Panc1 (cell line): Measurements from ENCODE around the gene STXBP5. TPM values are rescaled to one million over a fixed set of nuclear protein-coding genes. Genes with fewer than 3 reads are reported as not detected.

Source experiments
- ATAC-seq: fragments of 200-7000 bp; cut with Tn5 transposase; 2 replicates; pipeline ENCODE4 v1.9.1; 2020; ENCODE audit warnings: mild to moderate bottlenecking, moderate library complexity
- BruUV-seq: library from RNA; stranded (reverse); fragments of 400-500 nt; replicated peaks from 2 replicates; lab custom pipeline; 2021; lab: Mats Ljungman, UMichigan
- CTCF ChIA-PET: fragments of 300-600 bp; sonication (Branson Sonifier 250); formaldehyde crosslinking; loops from one replicate; lab custom pipeline; 2022; ENCODE audit warnings: antibody characterized with exemption; lab: Charles Lee
- POLR2A ChIA-PET: fragments of 300-600 bp; sonication (Branson Sonifier 250); formaldehyde crosslinking; loops from one replicate; lab custom pipeline; 2022; ENCODE audit warnings: antibody characterized with exemption; lab: Charles Lee
- DNase-seq: peaks from one replicate; pipeline ENCODE4 v3.0.0-alpha.2; 2010; ENCODE audit warnings: low read depth, low spot score
- H3K27ac ChIP-seq: 2 replicates; pipeline ENCODE4 v1.5.1; 2011; ENCODE audit warnings: mild to moderate bottlenecking, low read length, inconsistent platforms
- H3K27me3 ChIP-seq: fragments of 200-500 bp; sonication (Bioruptor generic); 2 replicates; pipeline ENCODE4 v1.6.0; 2014; ENCODE audit warnings: low read length, inconsistent platforms; ENCODE audit not compliant: control insufficient read depth, insufficient read depth
- H3K36me3 ChIP-seq: fragments of 200-500 bp; sonication (Bioruptor generic); 2 replicates; pipeline ENCODE4 v1.5.1; 2014; ENCODE audit warnings: inconsistent platforms, mild to moderate bottlenecking, low read length, moderate library complexity; ENCODE audit not compliant: control insufficient read depth, insufficient read depth
- H3K4me1 ChIP-seq: 2 replicates; pipeline ENCODE4 v1.5.1; 2011; ENCODE audit warnings: inconsistent platforms, mild to moderate bottlenecking, low read length, moderate library complexity; ENCODE audit not compliant: control insufficient read depth, insufficient read depth
- H3K4me3 ChIP-seq, 2 experiments: 2 replicates each; pipeline ENCODE4 v1.5.1; 2011 to 2012; ENCODE audit warnings: low read depth in 2 of 2, low read length in 2 of 2, mild to moderate bottlenecking in 2 of 2, inconsistent platforms in 1 of 2, moderate library complexity in 1 of 2
- H3K9me3 ChIP-seq: fragments of 200-500 bp; sonication (Bioruptor generic); 2 replicates; pipeline ENCODE4 v1.5.1; 2014; ENCODE audit warnings: low read depth, mild to moderate bottlenecking, inconsistent platforms, low read length, moderate library complexity; ENCODE audit not compliant: control insufficient read depth, insufficient read depth
- CTCF ChIP-seq: fragments of 450-650 bp; IDR thresholded peaks from 2 replicates; pipeline ENCODE4 v1.5.1; 2017; ENCODE audit warnings: mild to moderate bottlenecking
- POLR2AphosphoS5 ChIP-seq: IDR thresholded peaks from 2 replicates; pipeline ENCODE4 v1.6.1; 2012; ENCODE audit warnings: mild to moderate bottlenecking, low read depth, low read length, moderate library complexity
- REST ChIP-seq, 2 experiments: IDR thresholded peaks; 2 replicates each; pipeline ENCODE4 v1.6.1; 2011 to 2012; ENCODE audit warnings: low read depth in 2 of 2, control low read depth in 1 of 2, low read length in 1 of 2, mild to moderate bottlenecking in 1 of 2, moderate library complexity in 1 of 2; ENCODE audit not compliant: insufficient read depth in 1 of 2
- SIN3A ChIP-seq: IDR thresholded peaks from 2 replicates; pipeline ENCODE4 v1.6.1; 2012; ENCODE audit warnings: low read depth, mild to moderate bottlenecking, low read length, moderate library complexity, borderline replicate concordance; ENCODE audit not compliant: insufficient read depth
- TCF7L2 ChIP-seq: IDR thresholded peaks from 2 replicates; pipeline ENCODE4 v1.6.1; 2011; ENCODE audit warnings: mild to moderate bottlenecking, low read depth, low read length, inconsistent platforms
- in situ Hi-C: cut with HindIII; loops from 2 replicates; pipeline ENCODE4 v1.10.0; 2016; ENCODE audit warnings: low sequenced_read_pairs, low pct_unique_long_range_greater_than_20kb
- intact Hi-C: fragments of 100-400 bp; cut with micrococcal nuclease; formaldehyde crosslinking; loops from one replicate; pipeline ENCODE4 v1.10.0; 2022; ENCODE audit not compliant: unreplicated experiment
- total RNA-seq: library from RNA; stranded (reverse); gene quantifications from one replicate; pipeline ENCODE4 v1.2.1, GENCODE V29; 2021; ENCODE audit not compliant: unreplicated experiment

Gene STXBP5
- total RNA-seq, 1 experiment from 2014 or later, result 77.8 TPM

GRCh38 chr6:147190556-147190955, 13.7 kb upstream of the STXBP5 start:
- no peak for DNase-seq
- Histone ChIP-seq H3K4me1 (peaks cover 7% of the 10 kb centered on the region; the same call in 1 of the 2 replicates), H3K27me3 (no peaks in the 10 kb centered on the region), H3K9me3 (no peaks in the 10 kb centered on the region), H3K36me3 (no peaks in the 10 kb centered on the region), H3K4me3 (no peak overlapping the region), H3K27ac (no peak overlapping the region; the same call in 1 of the 2 replicates)
- intact Hi-C loops, result no loop called here
- no peak for TF ChIP-seq CTCF
- no peak for TF ChIP-seq SIN3A
- no peak for TF ChIP-seq POLR2AphosphoS5
- TF ChIP-seq TCF7L2, result no peak
- no peak for TF ChIP-seq REST (IDR thresholded peaks at IDR 0.05; ENCODE audit: insufficient read depth in 1 of 2, low read depth in 2 of 2, low read length in 1 of 2)
- no TSS peak for BruUV-seq
- ATAC-seq, result no peak
- in situ Hi-C loops, result no loop called here
- CTCF ChIA-PET, result no interaction called here
- POLR2A ChIA-PET, result no interaction called here

- in situ Hi-C loops, result no loop called here
- H3K9me3 ChIP-seq, result no peaks in the 10 kb centered on the region
- TF ChIP-seq SIN3A (no peak), REST (IDR thresholded peaks at IDR 0.05; ENCODE audit: insufficient read depth in 1 of 2, low read depth in 2 of 2, low read length in 1 of 2) (no peak), CTCF (no peak), TCF7L2 (no peak), POLR2AphosphoS5 (no peak)
- H3K36me3 ChIP-seq, result no peaks in the 10 kb centered on the region
- no peak overlapping the region for H3K27ac ChIP-seq
- no peaks in the 10 kb centered on the region for H3K27me3 ChIP-seq
- CTCF ChIA-PET, result no interaction called here
- no peak for ATAC-seq
- intact Hi-C loops, result no loop called here
- POLR2A ChIA-PET, result no interaction called here
- DNase-seq, result no peak
- BruUV-seq, result no TSS peak
- peaks cover 7% of the 10 kb centered on the region; the same call in 1 of the 2 replicates for H3K4me1 ChIP-seq
- no peak overlapping the region for H3K4me3 ChIP-seq
These were observed 11.8 kb upstream of the STXBP5 start for GRCh38 chr6:147192278-147192911.
